HL-60 (cell line): ENCODE data around the gene SMOC2.

ENCODE experiments used
- CTCF ChIP-seq: IDR thresholded peaks from one replicate; pipeline ENCODE4 v1.5.1; 2011; ENCODE audit warnings: low read length, control low read depth, inconsistent platforms; ENCODE audit not compliant: insufficient read depth
- SPI1 ChIP-seq: IDR thresholded peaks from 2 replicates; pipeline ENCODE4 v1.6.1; 2012; ENCODE audit warnings: low read depth, mild to moderate bottlenecking, borderline replicate concordance
- TF ChIP-seq, protein P1 (sequence below): IDR thresholded peaks from 2 replicates; pipeline ENCODE4 v1.6.1; 2012; ENCODE audit warnings: low read depth; ENCODE audit not compliant: insufficient replicate concordance

DNA sequence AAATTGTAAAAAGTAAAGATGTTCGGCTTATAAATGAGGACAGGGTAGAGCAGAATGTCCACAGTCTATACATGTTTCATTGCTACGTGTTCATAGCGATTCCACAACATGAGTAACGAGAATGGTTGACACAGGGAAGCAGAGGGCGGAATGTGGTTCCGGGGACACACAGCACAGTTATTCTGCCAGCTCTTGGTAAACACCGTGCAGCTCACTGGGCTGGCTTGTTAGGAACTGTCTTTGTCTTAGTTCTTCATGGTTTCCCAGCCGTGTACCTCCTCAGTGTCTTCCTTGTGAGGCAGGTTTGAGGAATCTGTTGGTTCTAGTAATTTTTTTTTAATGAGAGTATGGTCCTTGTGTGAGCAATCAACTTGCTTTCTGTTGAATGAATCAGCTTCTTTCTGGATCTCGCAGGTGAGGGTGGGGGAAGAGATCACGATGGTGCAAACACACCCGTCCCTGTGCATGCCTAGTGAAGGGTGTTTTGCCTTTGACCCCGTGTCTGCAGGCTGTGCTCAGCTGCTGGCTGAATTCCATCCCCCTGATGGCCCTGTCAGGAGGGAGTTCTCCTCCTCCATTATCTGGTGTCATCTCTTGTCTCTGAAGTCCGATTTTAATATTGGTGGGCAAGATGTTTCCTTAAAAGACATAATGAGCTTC is 168.2 kb downstream of the SMOC2 start:
- no peak for TF ChIP-seq CTCF
- TF ChIP-seq, protein P1, sequence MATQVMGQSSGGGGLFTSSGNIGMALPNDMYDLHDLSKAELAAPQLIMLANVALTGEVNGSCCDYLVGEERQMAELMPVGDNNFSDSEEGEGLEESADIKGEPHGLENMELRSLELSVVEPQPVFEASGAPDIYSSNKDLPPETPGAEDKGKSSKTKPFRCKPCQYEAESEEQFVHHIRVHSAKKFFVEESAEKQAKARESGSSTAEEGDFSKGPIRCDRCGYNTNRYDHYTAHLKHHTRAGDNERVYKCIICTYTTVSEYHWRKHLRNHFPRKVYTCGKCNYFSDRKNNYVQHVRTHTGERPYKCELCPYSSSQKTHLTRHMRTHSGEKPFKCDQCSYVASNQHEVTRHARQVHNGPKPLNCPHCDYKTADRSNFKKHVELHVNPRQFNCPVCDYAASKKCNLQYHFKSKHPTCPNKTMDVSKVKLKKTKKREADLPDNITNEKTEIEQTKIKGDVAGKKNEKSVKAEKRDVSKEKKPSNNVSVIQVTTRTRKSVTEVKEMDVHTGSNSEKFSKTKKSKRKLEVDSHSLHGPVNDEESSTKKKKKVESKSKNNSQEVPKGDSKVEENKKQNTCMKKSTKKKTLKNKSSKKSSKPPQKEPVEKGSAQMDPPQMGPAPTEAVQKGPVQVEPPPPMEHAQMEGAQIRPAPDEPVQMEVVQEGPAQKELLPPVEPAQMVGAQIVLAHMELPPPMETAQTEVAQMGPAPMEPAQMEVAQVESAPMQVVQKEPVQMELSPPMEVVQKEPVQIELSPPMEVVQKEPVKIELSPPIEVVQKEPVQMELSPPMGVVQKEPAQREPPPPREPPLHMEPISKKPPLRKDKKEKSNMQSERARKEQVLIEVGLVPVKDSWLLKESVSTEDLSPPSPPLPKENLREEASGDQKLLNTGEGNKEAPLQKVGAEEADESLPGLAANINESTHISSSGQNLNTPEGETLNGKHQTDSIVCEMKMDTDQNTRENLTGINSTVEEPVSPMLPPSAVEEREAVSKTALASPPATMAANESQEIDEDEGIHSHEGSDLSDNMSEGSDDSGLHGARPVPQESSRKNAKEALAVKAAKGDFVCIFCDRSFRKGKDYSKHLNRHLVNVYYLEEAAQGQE = no peak
- TF ChIP-seq SPI1 = no peak
